Measurements from ENCODE around the gene WASF2.
"Not testable (repeated sequence)": the region's sequence is repeated elsewhere in the genome, so short reads cannot be mapped to it uniquely, and the experiment has no call there.

DNA sequence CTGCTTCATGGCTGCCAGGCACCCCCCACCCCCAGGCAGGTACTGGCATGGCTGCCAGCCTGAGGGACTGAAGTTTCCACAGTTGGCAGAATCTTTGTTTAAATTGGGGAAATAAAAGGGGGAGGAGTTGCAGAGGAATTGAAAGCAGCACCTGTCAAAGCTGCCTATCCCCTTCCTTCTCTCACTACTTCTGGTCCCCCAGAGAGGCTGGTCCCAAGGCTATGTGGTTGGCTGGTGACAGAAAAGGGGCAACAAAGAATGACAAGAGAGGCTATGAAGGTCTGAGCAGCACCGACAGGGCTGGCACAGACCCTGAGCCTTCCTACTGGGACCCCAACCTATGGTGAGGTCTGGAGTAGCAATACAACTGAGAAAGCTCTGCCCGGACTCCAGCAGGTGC lies 83.2 kb downstream of the WASF2 start:
- not testable (repeated sequence) for TF ChIP-seq CTCF (IDR thresholded peaks at IDR 0.05); ZFX (IDR thresholded peaks at IDR 0.05; ENCODE audit: borderline replicate concordance)
